GM12878 (cell line): ENCODE measurements around the gene IL17B. TPM values are rescaled to one million over a fixed set of nuclear protein-coding genes. Genes with fewer than 3 reads are reported as not detected.

ENCODE experiments used
- ASH2L ChIP-seq: fragments of 300-600, 200-600 bp; sonication (generic); IDR thresholded peaks from 2 replicates; pipeline ENCODE4 v1.6.1; 2017; ENCODE audit warnings: low read depth, mild to moderate bottlenecking, borderline replicate concordance
- CHD4 ChIP-seq: fragments of 200-600 bp; sonication (generic); IDR thresholded peaks from 2 replicates; pipeline ENCODE4 v1.6.1; 2016; ENCODE audit warnings: mild to moderate bottlenecking
- EZH2 ChIP-seq: IDR thresholded peaks from 2 replicates; pipeline ENCODE4 v1.6.1; 2012; ENCODE audit warnings: low read depth, mild to moderate bottlenecking, control low read depth, inconsistent platforms, low read length, borderline replicate concordance; ENCODE audit not compliant: control insufficient read depth
- MEF2B ChIP-seq: fragments of 450-650 bp; IDR thresholded peaks from 2 replicates; pipeline ENCODE4 v1.6.1; 2018; ENCODE audit warnings: mild to moderate bottlenecking, moderate library complexity; ENCODE audit not compliant: partially characterized antibody, poor library complexity, severe bottlenecking
- NRF1 ChIP-seq: conservative IDR thresholded peaks from 2 replicates; pipeline ENCODE4 v1.6.1; 2011; ENCODE audit warnings: mild to moderate bottlenecking, low read depth, low read length, improper control_type of control experiment
- RAD21 ChIP-seq: IDR thresholded peaks from 2 replicates; pipeline ENCODE4 v1.6.1; 2011; ENCODE audit warnings: mild to moderate bottlenecking, low read depth, low read length, moderate library complexity; ENCODE audit not compliant: insufficient read depth
- SRF ChIP-seq, 2 experiments: IDR thresholded peaks; 2 replicates each; pipeline ENCODE4 v1.6.1; 2011; ENCODE audit warnings: low read depth in 2 of 2, low read length in 2 of 2, mild to moderate bottlenecking in 1 of 2, moderate library complexity in 1 of 2
- YBX1 ChIP-seq: fragments of 450-650 bp; IDR thresholded peaks from 2 replicates; pipeline ENCODE4 v1.6.1; 2016; ENCODE audit warnings: antibody characterized with exemption
- ZBED1 ChIP-seq: IDR thresholded peaks from 2 replicates; pipeline ENCODE4 v1.6.1; 2016; ENCODE audit warnings: borderline replicate concordance
- ZNF622 ChIP-seq: fragments of 450-650 bp; IDR thresholded peaks from 2 replicates; pipeline ENCODE4 v1.6.1; 2017; ENCODE audit warnings: mild to moderate bottlenecking, inconsistent platforms
- polyA plus RNA-seq, 11 experiments: library from polyadenylated mRNA; depleted of rRNA in 4 of 11; unstranded in 6 of 11; stranded (reverse) in 5 of 11; fragments of >200 nt; fragmentation: Nextera tagmentation in 4 of 11; fragmentation: Illumina TruSeq in 1 of 11; extraction: Ambion mirVana in 4 of 11; extraction: Trizol in 1 of 11; gene quantifications; 1 replicate in 1 of 11; 2 replicates in 10 of 11; pipeline versions ENCODE4 v1.2.1 to v1.2.3, GENCODE V29; 2011 to 2016; ENCODE audit warnings: inconsistent platforms in 2 of 11, missing spikeins in 2 of 11, low read depth in 1 of 11
- total RNA-seq, 4 experiments: library from RNA; depleted of rRNA in 3 of 4; stranded (reverse); fragments of >200 nt in 3 of 4; fragmentation: Illumina TruSeq in 1 of 4; extraction: Trizol in 1 of 4; gene quantifications; 2 replicates each; pipeline versions ENCODE4 v1.2.1 to v1.2.3, GENCODE V29; 2013 to 2021
- TF ChIP-seq, protein P1 (sequence below): fragments of 450-650 bp; formaldehyde crosslinking; IDR thresholded peaks from 2 replicates; pipeline ENCODE4 v1.4.0; 2020; ENCODE audit warnings: mild to moderate bottlenecking, moderate library complexity
- TF ChIP-seq, protein P2 (sequence below): fragments of 450-650 bp; IDR thresholded peaks from 2 replicates; pipeline ENCODE4 v1.6.1; 2017; ENCODE audit warnings: antibody characterized with exemption, mild to moderate bottlenecking, moderate library complexity
- TF ChIP-seq, protein P3 (sequence below): fragments of 450-650 bp; IDR thresholded peaks from 2 replicates; pipeline ENCODE4 v1.6.1; 2018; ENCODE audit warnings: mild to moderate bottlenecking, low read depth, moderate library complexity; ENCODE audit not compliant: partially characterized antibody
- TF ChIP-seq, protein P4 (sequence below): fragments of 450-650 bp; IDR thresholded peaks from 2 replicates; pipeline ENCODE4 v1.6.1; 2016; ENCODE audit warnings: mild to moderate bottlenecking, moderate library complexity, borderline replicate concordance

The IL17B gene
- total and polyA plus RNA-seq, 10 of the 15 experiments (the other 5 are each of a cell fraction or from before 2014, with no cell fraction given), result not detected

DNA sequence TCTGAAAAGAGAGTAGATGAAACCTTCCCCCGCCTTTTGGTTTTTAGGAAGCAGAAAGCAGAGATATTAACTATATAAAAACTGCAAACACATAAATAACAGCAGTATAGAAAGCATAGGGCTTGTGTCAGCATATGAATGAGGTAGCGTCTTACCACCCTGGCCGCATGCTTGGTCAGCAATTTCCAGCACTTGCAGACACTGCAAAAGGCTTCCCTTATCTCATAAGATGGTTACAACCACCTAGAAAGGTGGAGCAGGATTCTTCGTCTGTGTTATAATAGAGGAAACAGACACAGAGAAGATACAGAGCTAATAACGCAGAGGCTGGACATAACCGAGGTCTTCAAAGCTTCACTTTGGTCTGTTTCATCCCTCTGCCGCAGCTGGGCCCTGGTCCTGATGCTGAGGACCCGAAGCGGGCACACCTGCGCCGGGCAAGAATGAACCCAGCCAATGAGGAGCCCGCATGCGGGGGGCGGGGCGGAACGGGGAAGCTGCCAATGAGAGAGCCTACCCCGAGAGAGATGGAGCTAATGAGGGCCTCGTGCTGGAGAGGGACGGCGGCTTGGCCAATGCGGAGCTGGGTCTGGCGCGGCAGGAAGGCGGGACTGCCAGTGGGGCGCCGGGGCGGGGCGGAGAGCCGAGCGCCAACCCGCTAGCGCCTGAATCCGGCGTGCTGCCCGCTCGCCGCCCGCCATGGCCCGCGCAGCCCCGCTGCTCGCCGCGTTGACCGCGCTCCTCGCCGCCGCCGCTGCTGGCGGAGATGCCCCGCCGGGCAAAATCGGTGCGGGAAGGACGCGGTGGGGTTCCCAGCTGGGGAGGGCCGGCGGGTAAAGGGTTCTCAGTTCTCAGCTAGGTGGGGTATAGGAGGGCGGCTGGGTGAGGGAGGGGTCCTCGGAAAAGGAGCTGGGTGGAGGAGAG is 21.5 kb downstream of the IL17B start, which contains the start of gene PCYOX1L (continued):
- TF ChIP-seq, protein P1, sequence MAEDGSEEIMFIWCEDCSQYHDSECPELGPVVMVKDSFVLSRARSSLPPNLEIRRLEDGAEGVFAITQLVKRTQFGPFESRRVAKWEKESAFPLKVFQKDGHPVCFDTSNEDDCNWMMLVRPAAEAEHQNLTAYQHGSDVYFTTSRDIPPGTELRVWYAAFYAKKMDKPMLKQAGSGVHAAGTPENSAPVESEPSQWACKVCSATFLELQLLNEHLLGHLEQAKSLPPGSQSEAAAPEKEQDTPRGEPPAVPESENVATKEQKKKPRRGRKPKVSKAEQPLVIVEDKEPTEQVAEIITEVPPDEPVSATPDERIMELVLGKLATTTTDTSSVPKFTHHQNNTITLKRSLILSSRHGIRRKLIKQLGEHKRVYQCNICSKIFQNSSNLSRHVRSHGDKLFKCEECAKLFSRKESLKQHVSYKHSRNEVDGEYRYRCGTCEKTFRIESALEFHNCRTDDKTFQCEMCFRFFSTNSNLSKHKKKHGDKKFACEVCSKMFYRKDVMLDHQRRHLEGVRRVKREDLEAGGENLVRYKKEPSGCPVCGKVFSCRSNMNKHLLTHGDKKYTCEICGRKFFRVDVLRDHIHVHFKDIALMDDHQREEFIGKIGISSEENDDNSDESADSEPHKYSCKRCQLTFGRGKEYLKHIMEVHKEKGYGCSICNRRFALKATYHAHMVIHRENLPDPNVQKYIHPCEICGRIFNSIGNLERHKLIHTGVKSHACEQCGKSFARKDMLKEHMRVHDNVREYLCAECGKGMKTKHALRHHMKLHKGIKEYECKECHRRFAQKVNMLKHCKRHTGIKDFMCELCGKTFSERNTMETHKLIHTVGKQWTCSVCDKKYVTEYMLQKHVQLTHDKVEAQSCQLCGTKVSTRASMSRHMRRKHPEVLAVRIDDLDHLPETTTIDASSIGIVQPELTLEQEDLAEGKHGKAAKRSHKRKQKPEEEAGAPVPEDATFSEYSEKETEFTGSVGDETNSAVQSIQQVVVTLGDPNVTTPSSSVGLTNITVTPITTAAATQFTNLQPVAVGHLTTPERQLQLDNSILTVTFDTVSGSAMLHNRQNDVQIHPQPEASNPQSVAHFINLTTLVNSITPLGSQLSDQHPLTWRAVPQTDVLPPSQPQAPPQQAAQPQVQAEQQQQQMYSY (CRISPR knock-in tag), result 0 out of 2 replicates have a peak, but pooled peaks have one; percentile 22
- TF ChIP-seq EZH2 (no peak), SRF (IDR thresholded peaks at IDR 0.05; ENCODE audit: low read depth in 2 of 2, low read length in 2 of 2) (no peak), RAD21 (no peak), ASH2L (no peak), ZNF622 (no peak), ZBED1 (no peak), NRF1 (no peak), MEF2B (no peak), CHD4 (no peak), YBX1 (no peak)
- TF ChIP-seq, protein P2, sequence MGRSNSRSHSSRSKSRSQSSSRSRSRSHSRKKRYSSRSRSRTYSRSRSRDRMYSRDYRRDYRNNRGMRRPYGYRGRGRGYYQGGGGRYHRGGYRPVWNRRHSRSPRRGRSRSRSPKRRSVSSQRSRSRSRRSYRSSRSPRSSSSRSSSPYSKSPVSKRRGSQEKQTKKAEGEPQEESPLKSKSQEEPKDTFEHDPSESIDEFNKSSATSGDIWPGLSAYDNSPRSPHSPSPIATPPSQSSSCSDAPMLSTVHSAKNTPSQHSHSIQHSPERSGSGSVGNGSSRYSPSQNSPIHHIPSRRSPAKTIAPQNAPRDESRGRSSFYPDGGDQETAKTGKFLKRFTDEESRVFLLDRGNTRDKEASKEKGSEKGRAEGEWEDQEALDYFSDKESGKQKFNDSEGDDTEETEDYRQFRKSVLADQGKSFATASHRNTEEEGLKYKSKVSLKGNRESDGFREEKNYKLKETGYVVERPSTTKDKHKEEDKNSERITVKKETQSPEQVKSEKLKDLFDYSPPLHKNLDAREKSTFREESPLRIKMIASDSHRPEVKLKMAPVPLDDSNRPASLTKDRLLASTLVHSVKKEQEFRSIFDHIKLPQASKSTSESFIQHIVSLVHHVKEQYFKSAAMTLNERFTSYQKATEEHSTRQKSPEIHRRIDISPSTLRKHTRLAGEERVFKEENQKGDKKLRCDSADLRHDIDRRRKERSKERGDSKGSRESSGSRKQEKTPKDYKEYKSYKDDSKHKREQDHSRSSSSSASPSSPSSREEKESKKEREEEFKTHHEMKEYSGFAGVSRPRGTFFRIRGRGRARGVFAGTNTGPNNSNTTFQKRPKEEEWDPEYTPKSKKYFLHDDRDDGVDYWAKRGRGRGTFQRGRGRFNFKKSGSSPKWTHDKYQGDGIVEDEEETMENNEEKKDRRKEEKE, result peak; percentile 86
- TF ChIP-seq, protein P3, sequence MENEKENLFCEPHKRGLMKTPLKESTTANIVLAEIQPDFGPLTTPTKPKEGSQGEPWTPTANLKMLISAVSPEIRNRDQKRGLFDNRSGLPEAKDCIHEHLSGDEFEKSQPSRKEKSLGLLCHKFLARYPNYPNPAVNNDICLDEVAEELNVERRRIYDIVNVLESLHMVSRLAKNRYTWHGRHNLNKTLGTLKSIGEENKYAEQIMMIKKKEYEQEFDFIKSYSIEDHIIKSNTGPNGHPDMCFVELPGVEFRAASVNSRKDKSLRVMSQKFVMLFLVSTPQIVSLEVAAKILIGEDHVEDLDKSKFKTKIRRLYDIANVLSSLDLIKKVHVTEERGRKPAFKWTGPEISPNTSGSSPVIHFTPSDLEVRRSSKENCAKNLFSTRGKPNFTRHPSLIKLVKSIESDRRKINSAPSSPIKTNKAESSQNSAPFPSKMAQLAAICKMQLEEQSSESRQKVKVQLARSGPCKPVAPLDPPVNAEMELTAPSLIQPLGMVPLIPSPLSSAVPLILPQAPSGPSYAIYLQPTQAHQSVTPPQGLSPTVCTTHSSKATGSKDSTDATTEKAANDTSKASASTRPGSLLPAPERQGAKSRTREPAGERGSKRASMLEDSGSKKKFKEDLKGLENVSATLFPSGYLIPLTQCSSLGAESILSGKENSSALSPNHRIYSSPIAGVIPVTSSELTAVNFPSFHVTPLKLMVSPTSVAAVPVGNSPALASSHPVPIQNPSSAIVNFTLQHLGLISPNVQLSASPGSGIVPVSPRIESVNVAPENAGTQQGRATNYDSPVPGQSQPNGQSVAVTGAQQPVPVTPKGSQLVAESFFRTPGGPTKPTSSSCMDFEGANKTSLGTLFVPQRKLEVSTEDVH, result no peak
- TF ChIP-seq, protein P4, sequence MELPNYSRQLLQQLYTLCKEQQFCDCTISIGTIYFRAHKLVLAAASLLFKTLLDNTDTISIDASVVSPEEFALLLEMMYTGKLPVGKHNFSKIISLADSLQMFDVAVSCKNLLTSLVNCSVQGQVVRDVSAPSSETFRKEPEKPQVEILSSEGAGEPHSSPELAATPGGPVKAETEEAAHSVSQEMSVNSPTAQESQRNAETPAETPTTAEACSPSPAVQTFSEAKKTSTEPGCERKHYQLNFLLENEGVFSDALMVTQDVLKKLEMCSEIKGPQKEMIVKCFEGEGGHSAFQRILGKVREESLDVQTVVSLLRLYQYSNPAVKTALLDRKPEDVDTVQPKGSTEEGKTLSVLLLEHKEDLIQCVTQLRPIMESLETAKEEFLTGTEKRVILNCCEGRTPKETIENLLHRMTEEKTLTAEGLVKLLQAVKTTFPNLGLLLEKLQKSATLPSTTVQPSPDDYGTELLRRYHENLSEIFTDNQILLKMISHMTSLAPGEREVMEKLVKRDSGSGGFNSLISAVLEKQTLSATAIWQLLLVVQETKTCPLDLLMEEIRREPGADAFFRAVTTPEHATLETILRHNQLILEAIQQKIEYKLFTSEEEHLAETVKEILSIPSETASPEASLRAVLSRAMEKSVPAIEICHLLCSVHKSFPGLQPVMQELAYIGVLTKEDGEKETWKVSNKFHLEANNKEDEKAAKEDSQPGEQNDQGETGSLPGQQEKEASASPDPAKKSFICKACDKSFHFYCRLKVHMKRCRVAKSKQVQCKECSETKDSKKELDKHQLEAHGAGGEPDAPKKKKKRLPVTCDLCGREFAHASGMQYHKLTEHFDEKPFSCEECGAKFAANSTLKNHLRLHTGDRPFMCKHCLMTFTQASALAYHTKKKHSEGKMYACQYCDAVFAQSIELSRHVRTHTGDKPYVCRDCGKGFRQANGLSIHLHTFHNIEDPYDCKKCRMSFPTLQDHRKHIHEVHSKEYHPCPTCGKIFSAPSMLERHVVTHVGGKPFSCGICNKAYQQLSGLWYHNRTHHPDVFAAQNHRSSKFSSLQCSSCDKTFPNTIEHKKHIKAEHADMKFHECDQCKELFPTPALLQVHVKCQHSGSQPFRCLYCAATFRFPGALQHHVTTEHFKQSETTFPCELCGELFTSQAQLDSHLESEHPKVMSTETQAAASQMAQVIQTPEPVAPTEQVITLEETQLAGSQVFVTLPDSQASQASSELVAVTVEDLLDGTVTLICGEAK, result peak; percentile 37; the same call in 1 of the 2 replicates
